Measurements from ENCODE around the gene TOE1. TPM values are rescaled to one million over a fixed set of nuclear protein-coding genes. Genes with fewer than 3 reads are reported as not detected.
"Not testable (repeated sequence)": the region's sequence is repeated elsewhere in the genome, so short reads cannot be mapped to it uniquely, and the experiment has no call there.

The TOE1 gene
- polyA plus RNA-seq = 18.6 TPM

DNA sequence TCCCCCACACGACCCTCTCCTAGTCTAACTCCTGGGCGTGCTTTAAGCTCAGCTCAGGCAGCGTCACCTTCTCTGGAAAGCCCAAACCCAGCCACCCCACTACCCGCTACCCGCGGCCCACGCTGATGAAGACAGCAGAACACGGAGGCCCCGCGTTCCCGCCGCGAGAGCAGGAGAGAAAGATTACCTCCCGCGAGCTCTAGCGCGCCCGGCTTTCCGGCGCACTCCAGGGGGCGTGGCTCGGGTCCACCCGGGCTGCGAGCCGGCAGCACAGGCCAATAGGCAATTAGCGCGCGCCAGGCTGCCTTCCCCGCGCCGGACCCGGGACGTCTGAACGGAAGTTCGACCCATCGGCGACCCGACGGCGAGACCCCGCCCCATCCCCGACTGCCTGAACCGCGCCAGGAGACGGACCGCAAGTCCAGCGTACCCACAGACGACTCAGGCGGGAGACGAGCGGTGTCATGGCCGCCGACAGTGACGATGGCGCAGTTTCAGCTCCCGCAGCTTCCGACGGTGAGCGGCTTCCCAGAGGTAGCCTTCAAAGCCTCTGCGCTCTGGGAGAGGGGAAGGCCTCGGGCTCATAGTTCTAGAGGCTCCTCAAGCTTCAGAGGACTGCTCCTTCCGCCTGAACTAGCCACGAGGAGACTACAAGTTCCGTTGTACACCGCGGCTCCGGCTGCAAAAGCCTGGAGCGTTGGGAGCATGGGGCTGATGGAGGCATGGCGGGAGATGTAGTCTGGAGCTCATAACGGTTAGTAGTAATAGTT is at the start of gene TOE1, which contains the start of gene MUTYH:
TSS of gene TOE1 (plus strand) at position 382 of the 770 bp plus-strand sequence. CDS start at position 465, 83 bp downstream.
TSS of gene MUTYH (minus strand) at position 652 of the 770 bp plus-strand sequence. CDS start 5,935 bp downstream, outside the sequence.
- peaks cover 16 to 30% (median 30%) of the 10 kb centered on the region in 3 donors for H3K4me1 Mint-ChIP-seq
- peak within 1 kb of the TSS; percentile 99 to 100 (median 100) for H3K4me3 Mint-ChIP-seq
- peaks cover 2% of the 10 kb centered on the region for H3K36me3 Mint-ChIP-seq

DNA sequence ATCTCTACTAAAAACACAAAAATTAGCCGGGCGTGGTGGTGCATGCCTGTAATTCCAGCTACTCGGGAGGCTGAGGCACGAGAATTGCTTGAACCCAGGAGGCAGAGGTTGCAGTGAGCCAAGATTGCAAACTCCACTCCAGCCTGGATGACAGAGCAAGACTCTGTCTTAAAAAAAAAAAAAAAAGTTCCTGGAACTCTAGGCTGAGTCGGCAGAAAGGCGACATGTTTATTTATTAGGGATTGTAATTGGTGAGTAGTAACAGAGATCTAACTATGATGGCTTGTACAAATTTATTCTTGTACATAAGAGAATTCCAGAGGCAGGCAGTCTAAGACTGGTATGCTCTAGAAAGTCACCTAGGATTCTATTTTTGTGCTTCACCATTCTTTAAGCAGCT is 49.0 kb upstream of the TOE1 start:
- not testable (repeated sequence) for H3K27ac Mint-ChIP-seq, H3K4me3 Mint-ChIP-seq, H3K9me3 Mint-ChIP-seq, H3K4me1 Mint-ChIP-seq, H3K36me3 Mint-ChIP-seq, H3K27me3 Mint-ChIP-seq

More for the DNA sequence above, at the start of gene TOE1, which contains the start of gene MUTYH:
- Mint-ChIP-seq H3K9me3 (no peaks in the 10 kb centered on the region), H3K27ac (peak within 1 kb of the TSS; percentile 96 to 99 (median 98)), H3K27me3 (no peaks in the 10 kb centered on the region)

DNA sequence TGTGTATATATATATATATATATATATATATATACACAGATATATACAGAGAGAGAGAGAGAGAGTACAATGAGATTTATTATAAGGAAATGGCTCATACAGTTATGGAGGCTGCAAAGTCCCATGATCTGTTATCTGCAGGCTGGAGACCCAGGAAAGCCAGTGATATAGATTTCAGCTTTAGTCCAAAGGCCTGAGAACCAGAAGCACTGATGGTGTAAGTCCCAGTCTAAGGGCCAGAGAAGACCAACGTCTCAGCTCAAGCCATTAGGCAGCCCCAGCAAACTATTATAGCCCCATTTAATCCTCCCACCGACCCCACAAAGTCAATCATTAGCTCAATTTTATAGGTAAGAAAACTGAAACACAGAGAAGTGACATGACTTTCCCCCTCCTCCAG is 48.3 kb upstream of the TOE1 start:
- Mint-ChIP-seq H3K27me3 (no peaks in the 10 kb centered on the region), H3K9me3 (no peaks in the 10 kb centered on the region), H3K4me3 (no peak overlapping the region), H3K36me3 (peaks cover 1% of the 10 kb centered on the region), H3K4me1 (no peaks in the 10 kb centered on the region), H3K27ac (no peak overlapping the region)

DNA sequence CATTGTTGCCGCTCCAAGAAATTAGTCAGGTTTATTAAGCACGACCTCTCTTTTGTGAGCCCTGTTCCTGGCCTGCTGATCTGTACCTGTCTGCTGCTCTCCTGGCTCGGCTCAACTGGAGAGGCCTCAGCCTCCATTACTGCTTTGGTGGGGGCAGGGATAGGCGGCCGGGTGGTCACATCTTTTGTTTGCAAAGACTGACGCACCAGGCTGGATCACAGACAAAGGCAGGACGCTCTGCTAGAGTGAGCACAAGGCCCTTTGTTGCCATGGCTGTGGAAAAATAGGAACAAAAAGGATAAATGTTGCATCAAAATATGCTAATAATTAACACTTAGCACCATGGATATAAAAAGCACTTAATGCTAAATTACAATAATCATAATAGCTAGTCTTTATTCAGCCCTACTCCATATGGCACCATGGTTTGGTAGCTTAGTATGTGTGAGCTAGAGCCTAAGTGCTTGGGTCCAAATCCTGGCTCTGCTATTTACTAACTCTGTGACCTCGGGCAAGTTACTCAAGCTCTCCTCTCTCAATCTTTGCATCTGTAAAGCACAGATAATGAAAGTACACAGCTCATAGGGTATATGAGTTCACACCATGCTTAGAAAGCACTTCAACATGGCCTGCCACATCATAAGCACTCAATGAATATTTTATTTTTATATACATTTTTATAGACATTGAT is 42.2 kb upstream of the TOE1 start:
- H3K9me3 Mint-ChIP-seq = no peaks in the 10 kb centered on the region
- H3K4me3 Mint-ChIP-seq = no peak overlapping the region
- H3K4me1 Mint-ChIP-seq = peaks cover 0 to 9% (median 7%) of the 10 kb centered on the region in 3 donors
- no peak overlapping the region for H3K27ac Mint-ChIP-seq
- no peaks in the 10 kb centered on the region for H3K27me3 Mint-ChIP-seq
- H3K36me3 Mint-ChIP-seq = peaks cover 2% of the 10 kb centered on the region

DNA sequence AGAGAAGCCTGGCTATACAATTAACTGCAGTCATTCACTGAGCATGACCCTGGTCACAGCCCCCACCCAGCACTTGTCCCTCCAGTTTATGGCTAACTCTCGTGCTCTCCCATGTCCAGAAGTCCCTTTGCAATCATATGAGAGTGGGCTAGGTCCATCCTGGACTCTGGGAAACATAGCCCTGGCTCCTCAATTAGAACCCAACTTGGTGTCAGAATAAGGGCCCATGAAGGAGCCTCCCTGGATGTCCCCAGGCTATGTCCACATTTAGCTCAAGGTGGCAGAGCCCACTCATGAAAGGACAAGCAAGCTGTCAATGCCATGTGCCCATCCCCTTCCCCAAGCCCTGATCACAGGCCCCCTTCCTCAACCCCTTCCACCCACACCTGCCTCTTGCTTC is 40.7 kb upstream of the TOE1 start:
- H3K4me3 Mint-ChIP-seq = no peak overlapping the region
- H3K36me3 Mint-ChIP-seq = peaks cover 2% of the 10 kb centered on the region
- H3K9me3 Mint-ChIP-seq = no peaks in the 10 kb centered on the region
- H3K27ac Mint-ChIP-seq = no peak overlapping the region
- peaks cover 0 to 9% (median 9%) of the 10 kb centered on the region in 3 donors for H3K4me1 Mint-ChIP-seq
- H3K27me3 Mint-ChIP-seq = no peaks in the 10 kb centered on the region

DNA sequence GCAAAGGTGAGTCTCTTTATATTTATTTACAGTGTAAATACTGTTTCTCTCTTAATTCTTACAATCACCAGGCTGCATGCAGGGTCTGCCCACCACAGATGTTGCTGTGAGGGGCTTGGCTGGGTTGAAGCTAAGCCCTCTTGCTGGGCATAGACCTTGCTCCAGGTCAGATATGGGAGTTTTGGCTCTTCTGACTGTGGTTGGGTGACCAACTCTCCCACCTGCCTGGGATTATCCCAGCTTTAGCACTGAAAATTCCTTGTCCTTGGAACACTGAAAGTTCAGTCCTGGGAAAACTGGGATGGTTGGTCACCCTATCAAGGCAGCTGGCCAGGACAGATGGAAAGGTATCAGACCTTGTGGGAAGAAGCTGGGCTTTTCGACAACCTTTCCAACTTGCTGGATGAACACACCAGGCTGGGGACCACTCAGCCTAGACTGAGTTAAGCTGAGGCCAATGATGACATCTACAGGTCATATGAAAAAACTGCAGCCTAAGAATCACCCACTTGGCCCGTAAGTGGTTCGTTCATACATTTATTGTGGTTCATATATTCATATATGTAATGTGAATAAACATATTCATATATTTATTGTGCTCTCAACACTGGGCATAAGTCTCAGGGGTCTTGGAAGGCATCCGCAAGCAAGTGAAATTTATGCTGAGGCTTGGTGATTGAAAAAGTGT is 39.8 kb upstream of the TOE1 start:
- H3K27me3 Mint-ChIP-seq = no peaks in the 10 kb centered on the region
- no peaks in the 10 kb centered on the region for H3K9me3 Mint-ChIP-seq
- peak overlapping the region in 1 of 4 donors; percentile 60 for H3K4me3 Mint-ChIP-seq
- peaks cover 6 to 14% (median 13%) of the 10 kb centered on the region in 3 donors for H3K4me1 Mint-ChIP-seq
- peaks cover 2% of the 10 kb centered on the region for H3K36me3 Mint-ChIP-seq
- peak overlapping the region in 2 of 3 donors; percentile 50 to 76 for H3K27ac Mint-ChIP-seq

DNA sequence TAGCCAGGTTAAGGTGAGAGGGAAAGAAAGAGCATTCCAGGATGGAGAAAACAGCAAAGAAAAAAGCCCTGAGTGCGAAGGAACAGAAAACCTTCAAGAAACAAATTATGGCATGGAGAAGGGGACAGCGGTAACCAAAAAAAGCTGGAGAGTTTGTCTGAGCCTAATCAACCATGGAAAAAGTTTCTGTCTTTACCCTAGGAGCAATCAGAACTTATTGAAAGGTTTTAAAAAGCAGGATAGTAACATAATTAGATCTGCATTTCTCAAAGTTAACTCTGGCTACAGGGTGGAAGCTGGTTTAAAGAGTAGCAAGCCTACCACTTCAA is 39.3 kb upstream of the TOE1 start:
- H3K27ac Mint-ChIP-seq = peak overlapping the region in 2 of 3 donors; percentile 50 to 76
- peak overlapping the region in 1 of 4 donors; percentile 60 for H3K4me3 Mint-ChIP-seq

DNA sequence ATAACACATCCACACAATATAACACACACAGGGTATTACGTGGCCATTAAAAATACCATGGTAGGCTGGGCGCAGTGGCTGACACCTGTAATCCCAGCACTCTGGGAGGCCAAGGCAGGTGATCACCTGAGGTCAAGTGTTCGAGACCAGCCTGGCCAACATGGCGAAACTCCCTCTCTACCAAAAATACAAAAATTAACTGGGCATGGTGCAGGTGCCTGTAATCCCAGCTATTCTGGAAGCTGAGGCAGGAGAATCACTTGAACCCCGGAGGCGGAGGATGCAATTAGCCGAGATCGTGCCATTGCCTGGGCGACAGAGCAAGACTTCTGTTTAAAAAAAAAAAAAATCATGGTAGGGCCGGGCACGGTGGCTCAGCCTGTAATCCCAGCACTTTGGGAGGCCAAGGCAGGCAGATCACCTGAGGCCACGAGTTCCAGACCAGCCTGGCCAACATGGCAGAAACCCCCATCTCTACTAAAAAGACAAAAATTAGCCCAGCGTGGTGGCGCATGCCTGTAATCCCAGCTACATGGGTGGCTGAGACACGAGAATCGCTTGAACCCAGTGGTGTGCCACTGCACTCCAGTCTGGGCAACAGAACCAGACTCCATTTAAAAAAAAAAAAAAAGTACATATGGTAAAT is 37.3 kb upstream of the TOE1 start:
- no peaks in the 10 kb centered on the region for H3K27me3 Mint-ChIP-seq
- H3K4me3 Mint-ChIP-seq = peak overlapping the region; percentile 36 to 97 (median 94)
- H3K27ac Mint-ChIP-seq = peak overlapping the region in 2 of 3 donors; percentile 85 to 95
- H3K36me3 Mint-ChIP-seq = peaks cover 3% of the 10 kb centered on the region
- H3K4me1 Mint-ChIP-seq = peaks cover 22 to 34% (median 25%) of the 10 kb centered on the region in 3 donors
- no peaks in the 10 kb centered on the region for H3K9me3 Mint-ChIP-seq

More for the DNA sequence above, 39.3 kb upstream of the TOE1 start:
- H3K27me3 Mint-ChIP-seq = no peaks in the 10 kb centered on the region
- H3K9me3 Mint-ChIP-seq = no peaks in the 10 kb centered on the region
- peaks cover 10 to 19% (median 13%) of the 10 kb centered on the region in 3 donors for H3K4me1 Mint-ChIP-seq
- peaks cover 2% of the 10 kb centered on the region for H3K36me3 Mint-ChIP-seq

DNA sequence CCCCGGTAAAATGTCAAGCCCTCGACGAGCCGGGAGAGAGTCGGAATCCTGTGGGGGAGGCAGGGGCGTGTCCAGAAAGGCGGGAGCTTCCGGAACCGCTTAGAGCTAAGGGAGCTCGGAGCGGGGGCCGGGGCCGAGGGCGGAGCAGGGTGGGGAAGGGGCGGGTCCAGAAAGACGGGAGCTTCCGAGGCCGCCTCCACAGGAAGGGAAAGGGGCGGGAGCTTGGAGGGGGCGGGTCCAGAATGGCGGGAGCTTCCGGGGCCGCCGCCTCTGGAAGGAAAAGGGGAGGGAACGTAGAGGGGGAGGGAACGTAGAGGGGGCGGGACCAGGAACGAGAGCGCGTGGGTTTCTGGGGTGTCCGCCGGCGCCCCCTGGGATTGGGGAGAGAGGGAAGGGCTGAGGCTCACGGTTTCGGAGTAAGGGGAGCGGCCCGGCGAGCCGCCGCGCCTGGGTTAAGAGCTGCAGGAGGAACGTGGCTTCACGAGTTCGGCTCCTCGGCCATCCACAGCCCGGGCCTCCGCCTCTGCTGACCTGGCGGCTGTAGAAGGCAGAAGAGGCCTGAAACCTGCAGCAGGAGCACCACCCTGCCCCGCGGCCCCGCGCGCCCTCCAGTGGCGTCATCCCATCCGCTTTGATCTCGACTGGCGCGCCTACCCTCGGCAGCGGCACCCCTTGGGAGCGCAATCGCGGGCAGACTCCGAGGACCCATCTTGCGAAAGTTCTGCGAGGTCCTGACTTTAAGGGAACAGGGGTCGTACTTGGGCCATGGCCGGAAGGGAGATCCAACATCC is 36.3 kb upstream of the TOE1 start:
- Mint-ChIP-seq H3K4me1 (peaks cover 22 to 34% (median 25%) of the 10 kb centered on the region in 3 donors), H3K9me3 (no peaks in the 10 kb centered on the region), H3K27me3 (no peaks in the 10 kb centered on the region), H3K4me3 (peak overlapping the region; percentile 92 to 98 (median 96)), H3K36me3 (peaks cover 2% of the 10 kb centered on the region), H3K27ac (peak overlapping the region; percentile 95 to 99 (median 99))

DNA sequence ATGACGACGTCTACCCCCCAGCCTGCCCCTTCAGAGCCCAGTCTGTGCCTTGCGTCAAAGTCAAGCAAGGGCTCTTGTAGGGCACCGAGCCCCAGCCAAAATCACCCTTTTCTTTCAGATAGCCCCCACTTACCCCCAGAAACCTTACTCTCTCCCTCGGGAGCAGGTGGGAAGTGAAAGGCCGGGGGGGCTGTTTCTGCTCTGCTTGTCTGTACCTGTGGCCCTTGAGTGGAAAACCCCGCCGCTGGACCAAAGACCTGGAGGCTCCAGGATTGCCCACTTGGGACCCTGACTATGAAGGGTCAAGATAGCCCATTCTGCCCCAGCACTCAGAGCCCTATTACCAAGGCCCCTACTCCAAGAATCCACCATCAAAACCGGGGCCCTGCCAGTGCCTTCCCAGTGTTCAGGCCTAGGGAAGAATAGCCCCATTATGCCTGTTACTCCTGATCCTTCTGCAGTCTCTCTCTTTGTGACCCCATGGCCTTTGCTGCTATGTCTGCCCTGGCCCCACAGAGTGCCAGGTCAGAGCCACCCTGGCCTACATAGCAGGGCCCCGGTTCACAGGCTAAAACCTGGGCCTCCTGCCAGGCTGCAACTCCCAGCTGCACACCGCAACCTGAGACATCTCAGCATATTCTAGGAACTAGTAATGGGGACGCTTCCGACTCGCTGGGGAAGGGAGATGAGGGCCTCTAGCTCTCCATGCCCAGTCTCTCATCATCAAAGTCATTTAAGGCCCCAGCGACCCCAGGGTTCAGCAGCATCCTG is 35.5 kb upstream of the TOE1 start:
- Mint-ChIP-seq H3K4me1 (peaks cover 22 to 34% (median 25%) of the 10 kb centered on the region in 3 donors), H3K27ac (peak overlapping the region; percentile 95 to 99 (median 99)), H3K4me3 (peak overlapping the region; percentile 92 to 98 (median 96)), H3K36me3 (peaks cover 2% of the 10 kb centered on the region), H3K27me3 (no peaks in the 10 kb centered on the region), H3K9me3 (no peaks in the 10 kb centered on the region)

DNA sequence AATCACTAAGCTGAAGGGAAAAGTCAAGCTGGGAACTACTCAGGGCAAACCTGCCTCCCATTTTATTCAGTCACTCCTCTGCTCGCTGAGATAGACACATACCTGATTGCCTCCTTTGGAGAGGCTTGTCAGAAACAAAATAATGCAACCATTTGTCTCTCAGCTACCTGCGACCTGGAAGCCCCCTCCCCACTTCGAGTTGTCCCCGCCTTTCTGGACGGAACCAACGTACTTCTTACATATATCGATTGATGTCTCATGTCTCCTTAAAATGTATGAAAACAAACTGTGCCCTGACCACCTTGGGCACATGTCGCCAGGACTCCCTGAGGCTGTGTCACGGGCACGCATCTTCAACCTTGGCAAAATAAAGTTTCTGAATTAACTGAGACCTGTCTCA is 34.7 kb upstream of the TOE1 start:
- peaks cover 2% of the 10 kb centered on the region for H3K36me3 Mint-ChIP-seq
- H3K9me3 Mint-ChIP-seq = no peaks in the 10 kb centered on the region
- no peaks in the 10 kb centered on the region for H3K27me3 Mint-ChIP-seq
- peak overlapping the region; percentile 95 to 99 (median 99) for H3K27ac Mint-ChIP-seq
- H3K4me3 Mint-ChIP-seq = peak overlapping the region; percentile 37 to 98 (median 94)
- H3K4me1 Mint-ChIP-seq = peaks cover 22 to 34% (median 25%) of the 10 kb centered on the region in 3 donors

DNA sequence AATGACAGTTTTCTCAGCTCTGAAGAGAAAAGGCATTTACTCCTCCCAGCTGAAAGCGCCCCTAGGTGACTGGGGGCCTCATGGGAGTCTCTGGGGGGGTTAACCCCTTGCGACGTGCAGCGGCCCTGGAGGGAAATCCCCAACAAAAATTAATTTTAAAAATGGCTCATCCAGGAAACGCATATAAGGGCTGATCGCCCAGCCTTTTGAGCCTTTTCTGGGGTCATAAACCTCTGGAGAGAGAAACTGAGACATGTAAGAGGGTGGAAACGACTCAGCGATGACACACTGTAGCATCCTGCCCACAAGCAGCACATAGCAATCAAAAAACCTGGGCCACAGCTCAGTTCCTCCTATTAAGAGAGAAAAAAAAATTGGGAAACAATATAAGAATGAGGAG is 33.7 kb upstream of the TOE1 start:
- Mint-ChIP-seq H3K27ac (peak overlapping the region; percentile 19 to 99 (median 95)), H3K36me3 (peaks cover 2% of the 10 kb centered on the region), H3K9me3 (no peaks in the 10 kb centered on the region), H3K27me3 (no peaks in the 10 kb centered on the region), H3K4me3 (peak overlapping the region; percentile 36 to 97 (median 72)), H3K4me1 (peaks cover 22 to 32% (median 25%) of the 10 kb centered on the region in 3 donors)

DNA sequence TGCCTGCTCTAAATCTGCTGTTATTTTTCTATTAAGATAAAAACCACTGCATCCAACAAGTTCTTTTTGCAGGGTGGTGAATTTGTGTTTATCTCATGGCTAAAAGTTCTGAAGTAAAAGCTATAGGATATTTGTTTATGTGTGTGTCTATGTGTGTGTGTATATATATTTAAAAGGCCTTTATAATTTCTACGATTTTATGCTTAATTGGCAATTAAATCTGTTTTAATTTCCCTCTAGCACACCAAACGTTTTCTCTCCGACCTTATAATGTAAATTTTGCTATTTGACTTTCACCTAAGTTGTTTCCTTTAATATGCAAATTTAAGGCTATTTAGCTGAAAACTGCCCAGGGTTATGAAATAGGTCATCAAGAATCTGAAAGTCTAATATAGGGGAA is 33.1 kb upstream of the TOE1 start:
- Mint-ChIP-seq H3K36me3 (peaks cover 2% of the 10 kb centered on the region), H3K27me3 (no peaks in the 10 kb centered on the region), H3K27ac (peak overlapping the region in 2 of 3 donors; percentile 59 to 95), H3K9me3 (no peaks in the 10 kb centered on the region), H3K4me3 (peak overlapping the region in 3 of 4 donors; percentile 31 to 97 (median 77)), H3K4me1 (peaks cover 21 to 32% (median 22%) of the 10 kb centered on the region in 3 donors)
